MM.1S (cell line): ENCODE measurements around the gene CPSF3.

ENCODE experiments used
- DNase-seq: peaks from one replicate; pipeline ENCODE4 v3.0.0-alpha.2; 2015
- H2AFZ ChIP-seq: fragments of 300-600 bp; sonication (generic); 2 replicates; pipeline ENCODE4 v1.6.0; 2016; ENCODE audit warnings: antibody characterized with exemption, low read length
- H3F3A ChIP-seq: fragments of 300-600 bp; sonication (generic); 2 replicates; pipeline ENCODE4 v1.6.1; 2016; ENCODE audit warnings: mild to moderate bottlenecking, antibody characterized with exemption, low read length, moderate library complexity, mixed read lengths; ENCODE audit not compliant: insufficient read depth
- H3K27ac ChIP-seq: fragments of 300-600 bp; sonication (generic); 2 replicates; pipeline ENCODE4 v1.5.1; 2016; ENCODE audit warnings: mild to moderate bottlenecking, low read length
- H3K27me3 ChIP-seq: fragments of 300-600 bp; sonication (generic); replicated peaks from 2 replicates; pipeline ENCODE4 v1.6.0; 2016; ENCODE audit warnings: low read length; ENCODE audit not compliant: insufficient read depth
- H3K36me3 ChIP-seq: fragments of 300-600 bp; sonication (generic); replicated peaks from 2 replicates; pipeline ENCODE4 v1.6.1; 2016; ENCODE audit warnings: mild to moderate bottlenecking, low read length, mixed read lengths; ENCODE audit not compliant: insufficient read depth
- H3K4me1 ChIP-seq: fragments of 300-600 bp; sonication (generic); 2 replicates; pipeline ENCODE4 v1.6.1; 2016; ENCODE audit warnings: low read length, mixed read lengths
- H3K4me2 ChIP-seq: fragments of 300-600 bp; sonication (generic); 2 replicates; pipeline ENCODE4 v1.6.0; 2016; ENCODE audit warnings: low read depth, low read length
- H3K4me3 ChIP-seq: fragments of 300-600 bp; sonication (generic); 2 replicates; pipeline ENCODE4 v1.5.1; 2016; ENCODE audit warnings: low read length, mixed read lengths
- H3K79me2 ChIP-seq: fragments of 300-600 bp; sonication (generic); 2 replicates; pipeline ENCODE4 v1.6.1; 2016; ENCODE audit warnings: mixed run types, low read length, mixed read lengths
- H3K9ac ChIP-seq: fragments of 300-600 bp; sonication (generic); 2 replicates; pipeline ENCODE4 v1.6.1; 2016; ENCODE audit warnings: low read length, mixed read lengths
- H3K9me2 ChIP-seq: fragments of 300-600 bp; sonication (generic); replicated peaks from 2 replicates; pipeline ENCODE4 v1.6.1; 2016; ENCODE audit warnings: mild to moderate bottlenecking, low read length, mixed read lengths; ENCODE audit not compliant: insufficient read depth
- H3K9me3 ChIP-seq: fragments of 300-600 bp; sonication (generic); replicated peaks from 2 replicates; pipeline ENCODE4 v1.6.1; 2016; ENCODE audit warnings: mild to moderate bottlenecking, low read length, mixed read lengths; ENCODE audit not compliant: insufficient read depth
- H4K20me1 ChIP-seq: fragments of 300-600 bp; sonication (generic); 2 replicates; pipeline ENCODE4 v1.6.1; 2016; ENCODE audit warnings: mild to moderate bottlenecking, low read length, moderate library complexity, mixed read lengths; ENCODE audit not compliant: insufficient read depth
- CTCF ChIP-seq: fragments of 300-600 bp; sonication (generic); IDR thresholded peaks from 2 replicates; pipeline ENCODE4 v1.5.1; 2016; ENCODE audit warnings: antibody characterized with exemption, low read length, mixed read lengths
- EZH2 ChIP-seq: fragments of 300-600 bp; sonication (generic); optimal IDR thresholded peaks from 2 replicates; pipeline ENCODE3; 2017; ENCODE audit warnings: low read depth, mild to moderate bottlenecking, antibody characterized with exemption, low read length, mixed read lengths
- EZH2phosphoT487 ChIP-seq: fragments of 300-600 bp; sonication (generic); IDR thresholded peaks from 2 replicates; pipeline ENCODE4 v1.6.1; 2018; ENCODE audit warnings: antibody characterized with exemption, low read length

The CPSF3 gene

GRCh38 chr2:9488583-9489547 is 65.4 kb downstream of the CPSF3 start:
- 0 out of 2 replicates have a peak, but pooled peaks cover 5% of the 10 kb centered on the region for H3K36me3 ChIP-seq
- no peak for DNase-seq
- H3K4me1 ChIP-seq, result no peaks in the 10 kb centered on the region

DNA sequence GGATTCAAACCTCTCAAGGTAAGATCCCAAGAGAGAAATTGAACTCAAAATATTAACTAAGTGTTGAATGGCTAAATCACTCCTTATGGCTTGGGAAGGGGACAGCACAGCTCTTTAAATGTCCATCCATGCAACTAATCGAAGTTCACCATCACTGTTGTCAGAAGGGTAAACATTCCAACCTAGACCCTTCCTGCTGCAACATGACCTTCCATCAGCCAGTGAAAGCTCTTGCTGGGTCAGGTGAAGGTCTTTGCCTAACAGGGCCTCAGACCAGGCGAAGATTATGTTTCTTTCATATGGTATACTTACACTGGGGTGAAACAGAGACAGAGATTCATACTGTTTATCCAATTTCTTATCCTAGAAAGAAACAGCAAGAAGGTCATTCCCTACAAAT is 67.3 kb downstream of the CPSF3 start:
- no peaks in the 10 kb centered on the region for H3K27me3 ChIP-seq
- no peaks in the 10 kb centered on the region for H4K20me1 ChIP-seq
- no peak overlapping the region for H3K4me3 ChIP-seq
- DNase-seq, result no peak
- H3K9me2 ChIP-seq, result no peaks in the 10 kb centered on the region
- no peak overlapping the region for H3K9ac ChIP-seq
- no peaks in the 10 kb centered on the region for H3F3A ChIP-seq
- no peaks in the 10 kb centered on the region for H3K4me1 ChIP-seq
- H3K4me2 ChIP-seq, result no peak overlapping the region
- H3K36me3 ChIP-seq, result peaks cover 9% of the 10 kb centered on the region; the same call in 1 of the 2 replicates
- TF ChIP-seq EZH2 (no peak), CTCF (no peak), EZH2phosphoT487 (no peak)
- no peak overlapping the region for H2AFZ ChIP-seq
- H3K9me3 ChIP-seq, result no peaks in the 10 kb centered on the region
- H3K79me2 ChIP-seq, result no peaks in the 10 kb centered on the region
- no peak overlapping the region for H3K27ac ChIP-seq

More at GRCh38 chr2:9488583-9489547, 65.4 kb downstream of the CPSF3 start:
- Histone ChIP-seq H3K27me3 (no peaks in the 10 kb centered on the region), H3K9me2 (no peaks in the 10 kb centered on the region), H3K4me2 (no peak overlapping the region), H3K79me2 (no peaks in the 10 kb centered on the region), H3K27ac (no peak overlapping the region), H2AFZ (no peak overlapping the region), H3K9me3 (no peaks in the 10 kb centered on the region), H3K9ac (no peak overlapping the region), H4K20me1 (no peaks in the 10 kb centered on the region), H3F3A (no peaks in the 10 kb centered on the region), H3K4me3 (no peak overlapping the region)
- no peak for TF ChIP-seq EZH2phosphoT487
- no peak for TF ChIP-seq EZH2
- TF ChIP-seq CTCF, result no peak

- Histone ChIP-seq H3K4me3 (no peak overlapping the region), H3F3A (no peaks in the 10 kb centered on the region), H3K4me2 (no peak overlapping the region), H4K20me1 (no peaks in the 10 kb centered on the region), H3K36me3 (peaks cover 9% of the 10 kb centered on the region; the same call in 1 of the 2 replicates), H3K9ac (no peak overlapping the region), H3K9me2 (no peaks in the 10 kb centered on the region), H3K9me3 (no peaks in the 10 kb centered on the region), H3K4me1 (no peaks in the 10 kb centered on the region), H2AFZ (no peak overlapping the region), H3K27ac (no peak overlapping the region), H3K27me3 (no peaks in the 10 kb centered on the region), H3K79me2 (no peaks in the 10 kb centered on the region)
- TF ChIP-seq EZH2, result no peak
- TF ChIP-seq EZH2phosphoT487, result no peak
- TF ChIP-seq CTCF, result no peak
- DNase-seq, result no peak
Measured at GRCh38 chr2:9492927-9493326, 69.5 kb downstream of the CPSF3 start.
